Cardiac muscle cell (in vitro differentiated cells and primary cell): ENCODE measurements around the gene B4GALT6. TPM values are rescaled to one million over a fixed set of nuclear protein-coding genes. Genes with fewer than 3 reads are reported as not detected.

ENCODE experiments used
- DNase-seq, 2 donors: peaks; one replicate each; pipeline versions ENCODE4 v3.0.0 to v3.0.0-alpha.2; 2010 to 2017; ENCODE audit warnings: low read depth in 1 of 2, low spot score in 1 of 2
- H3K27ac ChIP-seq: fragments of 200-600 bp; sonication (generic); 2 replicates; pipeline ENCODE4 v1.5.1; 2016
- H3K27me3 ChIP-seq: fragments of 200-600 bp; sonication (generic); 2 replicates; pipeline ENCODE4 v1.6.0; 2016; ENCODE audit warnings: control low read depth
- H3K36me3 ChIP-seq: fragments of 200-600 bp; sonication (generic); 2 replicates; pipeline ENCODE4 v1.5.1; 2016; ENCODE audit warnings: control low read depth
- H3K4me1 ChIP-seq: fragments of 200-600 bp; sonication (generic); 2 replicates; pipeline ENCODE4 v1.8.1; 2017; ENCODE audit warnings: low read depth, mild to moderate bottlenecking, mixed run types
- H3K4me3 ChIP-seq: fragments of 200-600 bp; sonication (generic); 2 replicates; pipeline ENCODE4 v1.5.1; 2016; ENCODE audit warnings: mild to moderate bottlenecking
- H3K9me3 ChIP-seq: fragments of 200-600 bp; sonication (generic); 2 replicates; pipeline ENCODE4 v1.5.1; 2017; ENCODE audit warnings: low read depth, mild to moderate bottlenecking, control low read depth
- polyA plus RNA-seq: library from polyadenylated mRNA; unstranded; fragments of >200 nt; fragmentation: Nextera tagmentation; extraction: Ambion mirVana; gene quantifications from 2 replicates; pipeline ENCODE4 v1.2.1, GENCODE V29; 2016
- total RNA-seq: library from RNA; depleted of rRNA; stranded (reverse); fragments of >200 nt; gene quantifications from 2 replicates; pipeline ENCODE4 v1.2.3, GENCODE V29; 2016
- TF ChIP-seq, protein P1 (sequence below): IDR thresholded peaks from 2 replicates; pipeline ENCODE4 v1.5.1; 2012; ENCODE audit warnings: low read depth, mild to moderate bottlenecking, low read length

B4GALT6 gene
- total and polyA plus RNA-seq, 2 experiments from 2014 or later = 3.6 to 5.5 TPM

DNA sequence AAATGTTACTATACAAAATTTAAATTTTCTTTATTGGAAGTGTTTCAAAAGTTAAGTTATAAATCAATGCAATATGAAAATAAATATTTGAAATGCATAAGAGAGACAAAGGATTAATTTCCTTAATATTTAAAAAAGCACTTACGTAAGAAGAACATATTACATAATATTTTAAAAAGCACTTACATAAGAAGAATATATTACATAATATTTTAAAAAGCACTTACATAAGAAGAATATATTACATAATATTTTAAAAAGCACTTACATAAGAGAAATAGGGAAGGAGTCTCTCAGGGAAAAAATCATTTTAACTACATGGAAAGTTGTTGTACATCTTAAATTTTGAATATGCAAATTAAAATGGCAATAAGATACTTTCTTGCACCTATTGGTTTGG is 17.4 kb upstream of the B4GALT6 start:
- Histone ChIP-seq H3K36me3 (no peaks in the 10 kb centered on the region), H3K27ac (no peak overlapping the region)
- no peak for DNase-seq

GRCh38 chr18:31700990-31701389 is 16.6 kb upstream of the B4GALT6 start:
- H3K4me3 ChIP-seq = no peak overlapping the region
- TF ChIP-seq, protein P1, sequence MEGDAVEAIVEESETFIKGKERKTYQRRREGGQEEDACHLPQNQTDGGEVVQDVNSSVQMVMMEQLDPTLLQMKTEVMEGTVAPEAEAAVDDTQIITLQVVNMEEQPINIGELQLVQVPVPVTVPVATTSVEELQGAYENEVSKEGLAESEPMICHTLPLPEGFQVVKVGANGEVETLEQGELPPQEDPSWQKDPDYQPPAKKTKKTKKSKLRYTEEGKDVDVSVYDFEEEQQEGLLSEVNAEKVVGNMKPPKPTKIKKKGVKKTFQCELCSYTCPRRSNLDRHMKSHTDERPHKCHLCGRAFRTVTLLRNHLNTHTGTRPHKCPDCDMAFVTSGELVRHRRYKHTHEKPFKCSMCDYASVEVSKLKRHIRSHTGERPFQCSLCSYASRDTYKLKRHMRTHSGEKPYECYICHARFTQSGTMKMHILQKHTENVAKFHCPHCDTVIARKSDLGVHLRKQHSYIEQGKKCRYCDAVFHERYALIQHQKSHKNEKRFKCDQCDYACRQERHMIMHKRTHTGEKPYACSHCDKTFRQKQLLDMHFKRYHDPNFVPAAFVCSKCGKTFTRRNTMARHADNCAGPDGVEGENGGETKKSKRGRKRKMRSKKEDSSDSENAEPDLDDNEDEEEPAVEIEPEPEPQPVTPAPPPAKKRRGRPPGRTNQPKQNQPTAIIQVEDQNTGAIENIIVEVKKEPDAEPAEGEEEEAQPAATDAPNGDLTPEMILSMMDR = no peak
- no peak overlapping the region for H3K27ac ChIP-seq
- no peaks in the 10 kb centered on the region for H3K27me3 ChIP-seq
- H3K4me1 ChIP-seq = no peaks in the 10 kb centered on the region
- no peaks in the 10 kb centered on the region for H3K36me3 ChIP-seq
- DNase-seq = no peak
- no peaks in the 10 kb centered on the region for H3K9me3 ChIP-seq

More for the DNA sequence above, 17.4 kb upstream of the B4GALT6 start:
- H3K4me1 ChIP-seq = no peaks in the 10 kb centered on the region
- H3K9me3 ChIP-seq = no peaks in the 10 kb centered on the region
- TF ChIP-seq, protein P1 = no peak
- no peaks in the 10 kb centered on the region for H3K27me3 ChIP-seq
- H3K4me3 ChIP-seq = no peak overlapping the region

- Histone ChIP-seq H3K4me1 (peaks cover 3% of the 10 kb centered on the region), H3K36me3 (no peaks in the 10 kb centered on the region), H3K4me3 (no peak overlapping the region), H3K27me3 (no peaks in the 10 kb centered on the region), H3K9me3 (no peaks in the 10 kb centered on the region), H3K27ac (no peak overlapping the region)
- TF ChIP-seq, protein P1 = no peak
- DNase-seq = no peak
Observed at GRCh38 chr18:31697351-31698298, 13.2 kb upstream of the B4GALT6 start.

DNA sequence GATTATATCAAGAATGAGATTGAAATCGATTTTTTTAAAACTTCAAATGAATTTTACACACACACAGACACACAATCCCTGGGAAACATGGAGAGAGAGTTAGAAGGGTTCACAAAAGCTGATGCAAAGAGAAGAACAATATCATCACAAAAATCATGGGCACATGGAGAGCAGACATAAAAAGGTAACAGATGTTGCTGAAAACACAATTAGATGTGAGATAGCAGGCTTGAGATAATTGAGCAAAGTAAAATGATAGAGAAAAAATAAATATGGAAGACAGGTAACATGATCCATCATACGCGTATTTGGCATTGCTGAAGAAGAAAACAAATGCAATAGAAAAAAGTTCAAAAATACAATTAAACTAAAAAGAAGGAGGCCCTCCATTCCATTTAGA is 11.6 kb upstream of the B4GALT6 start:
- no peak overlapping the region for H3K4me3 ChIP-seq
- no peak for DNase-seq
- no peak overlapping the region for H3K27ac ChIP-seq
- H3K4me1 ChIP-seq = peaks cover 3% of the 10 kb centered on the region
- H3K36me3 ChIP-seq = no peaks in the 10 kb centered on the region
- no peaks in the 10 kb centered on the region for H3K27me3 ChIP-seq
- no peaks in the 10 kb centered on the region for H3K9me3 ChIP-seq
- TF ChIP-seq, protein P1 = no peak

- Histone ChIP-seq H3K36me3 (no peaks in the 10 kb centered on the region), H3K4me3 (no peak overlapping the region), H3K27me3 (no peaks in the 10 kb centered on the region), H3K4me1 (peaks cover 3% of the 10 kb centered on the region), H3K27ac (no peak overlapping the region), H3K9me3 (no peaks in the 10 kb centered on the region)
- no peak for DNase-seq
- TF ChIP-seq, protein P1 = no peak
Observed at GRCh38 chr18:31694297-31694696, 9.9 kb upstream of the B4GALT6 start.
